ENCODE results near the gene PICK1. TPM values are rescaled to one million over a fixed set of nuclear protein-coding genes. Genes with fewer than 3 reads are reported as not detected.

The PICK1 gene
- total RNA-seq, 1 donor from 2014 or later, result 25.5 TPM

GRCh38 chr22:38079804-38080203 is 22.6 kb downstream of the PICK1 start:
- peaks cover 7% of the 10 kb centered on the region for H3K4me1 Mint-ChIP-seq
- no peak for DNase-seq
- POLR2A ChIA-PET, result no interaction called here
- H3K27ac Mint-ChIP-seq, result no peak overlapping the region
- peaks cover 3% of the 10 kb centered on the region for H3K36me3 Mint-ChIP-seq (ENCODE audit: low read depth)
- CTCF ChIA-PET, result no interaction called here
- no peak for ATAC-seq (ENCODE audit: low read depth)
- no peak overlapping the region for H3K4me3 Mint-ChIP-seq
- no peaks in the 10 kb centered on the region for H3K9me3 Mint-ChIP-seq
- intact Hi-C loops (cut with micrococcal nuclease), result no loop called here
- TF ChIP-seq CTCF (IDR thresholded peaks at IDR 0.05), result no peak
- peaks cover 11% of the 10 kb centered on the region for H3K27me3 Mint-ChIP-seq

- no peak for ATAC-seq (ENCODE audit: low read depth)
- TF ChIP-seq CTCF (IDR thresholded peaks at IDR 0.05), result no peak
- no peaks in the 10 kb centered on the region for H3K9me3 Mint-ChIP-seq
- peaks cover 14% of the 10 kb centered on the region for H3K27me3 Mint-ChIP-seq
- DNase-seq, result no peak
- intact Hi-C loops (cut with micrococcal nuclease), result no loop called here
- peaks cover 2% of the 10 kb centered on the region for H3K36me3 Mint-ChIP-seq (ENCODE audit: low read depth)
- CTCF ChIA-PET, result no interaction called here
- no peak overlapping the region for H3K4me3 Mint-ChIP-seq
- peaks cover 7% of the 10 kb centered on the region for H3K4me1 Mint-ChIP-seq
- POLR2A ChIA-PET, result no interaction called here
- H3K27ac Mint-ChIP-seq, result no peak overlapping the region
These were observed 23.3 kb downstream of the PICK1 start for GRCh38 chr22:38080474-38080849.

GRCh38 chr22:38080850-38081635 is 23.8 kb downstream of the PICK1 start:
- no peak for ATAC-seq (ENCODE audit: low read depth)
- no peak overlapping the region for H3K4me3 Mint-ChIP-seq
- H3K27me3 Mint-ChIP-seq, result peaks cover 14% of the 10 kb centered on the region
- POLR2A ChIA-PET, result no interaction called here
- H3K27ac Mint-ChIP-seq, result no peak overlapping the region
- no peak for DNase-seq
- no peak for TF ChIP-seq CTCF (IDR thresholded peaks at IDR 0.05)
- peaks cover 7% of the 10 kb centered on the region for H3K4me1 Mint-ChIP-seq
- intact Hi-C loops (cut with micrococcal nuclease), result no loop called here
- no peaks in the 10 kb centered on the region for H3K9me3 Mint-ChIP-seq
- CTCF ChIA-PET, result no interaction called here
- no peaks in the 10 kb centered on the region for H3K36me3 Mint-ChIP-seq (ENCODE audit: low read depth)

GRCh38 chr22:38081636-38081940 is 24.4 kb downstream of the PICK1 start:
- Mint-ChIP-seq H3K4me1 (peaks cover 7% of the 10 kb centered on the region), H3K4me3 (no peak overlapping the region), H3K27ac (no peak overlapping the region), H3K9me3 (no peaks in the 10 kb centered on the region), H3K27me3 (peaks cover 14% of the 10 kb centered on the region), H3K36me3 (ENCODE audit: low read depth) (no peaks in the 10 kb centered on the region)
- ChIA-PET POLR2A (no interaction called here), CTCF (no interaction called here)
- no peak for DNase-seq
- no peak for ATAC-seq (ENCODE audit: low read depth)
- TF ChIP-seq CTCF (IDR thresholded peaks at IDR 0.05), result no peak
- intact Hi-C loops (cut with micrococcal nuclease), result no loop called here

- H3K27me3 Mint-ChIP-seq, result peaks cover 14% of the 10 kb centered on the region
- H3K4me1 Mint-ChIP-seq, result peaks cover 7% of the 10 kb centered on the region
- no peak overlapping the region for H3K27ac Mint-ChIP-seq
- POLR2A ChIA-PET, result no interaction called here
- DNase-seq (no peak), ATAC-seq (ENCODE audit: low read depth) (peak; percentile 23)
- intact Hi-C loops (cut with micrococcal nuclease), result no loop called here
- H3K36me3 Mint-ChIP-seq (ENCODE audit: low read depth), result no peaks in the 10 kb centered on the region
- no peak overlapping the region for H3K4me3 Mint-ChIP-seq
- TF ChIP-seq CTCF (IDR thresholded peaks at IDR 0.05), result no peak
- CTCF ChIA-PET, result no interaction called here
- no peaks in the 10 kb centered on the region for H3K9me3 Mint-ChIP-seq
These were observed 25.0 kb downstream of the PICK1 start for GRCh38 chr22:38081941-38082828.

All from activated B cell treated with CpG ODN at 0.5 μM for 24 hours (primary cell).